Kidney (tissue), 14 donors: ENCODE results near the gene TGM6. TPM values are rescaled to one million over a fixed set of nuclear protein-coding genes. Genes with fewer than 3 reads are reported as not detected.

Experiments
- DNase-seq, 5 donors: peaks; one replicate each; pipeline ENCODE4 v3.0.0-alpha.2; 2013 to 2020
- FAIRE-seq: peaks from 2 replicates; lab custom pipeline; 2012; peaks lifted over from hg19 to GRCh38; lab: Jason Lieb, UNC
- H3K27ac ChIP-seq, 2 donors: one replicate each; pipeline ENCODE4 v1.7.0; 2013; ENCODE audit warnings: low read depth in 2 of 2, low read length in 2 of 2, inconsistent platforms in 1 of 2
- H3K27me3 ChIP-seq: one replicate; pipeline ENCODE4 v1.7.1; 2013; ENCODE audit warnings: low read length, inconsistent platforms; ENCODE audit not compliant: control insufficient read depth, insufficient read depth
- H3K36me3 ChIP-seq, 3 donors: one replicate each; pipeline versions ENCODE4 v1.7.0 to v1.7.1; 2013; ENCODE audit warnings: low read length in 3 of 3, control low read depth in 1 of 3, inconsistent platforms in 1 of 3; ENCODE audit not compliant: insufficient read depth in 3 of 3, control insufficient read depth in 2 of 3
- H3K4me1 ChIP-seq, 3 donors: one replicate each; pipeline versions ENCODE4 v1.7.0 to v1.7.1; 2013; ENCODE audit warnings: low read length in 3 of 3, inconsistent platforms in 1 of 3, low read depth in 1 of 3; ENCODE audit not compliant: control insufficient read depth in 2 of 3, insufficient read depth in 2 of 3
- H3K4me3 ChIP-seq, 3 donors: one replicate each; pipeline versions ENCODE4 v1.7.0 to v1.8.1; 2013; ENCODE audit warnings: low read length in 3 of 3, control low read depth in 1 of 3, inconsistent platforms in 1 of 3
- H3K9ac ChIP-seq, 3 donors: one replicate each; pipeline versions ENCODE4 v1.7.0 to v1.7.1; 2013; ENCODE audit warnings: low read length in 3 of 3, control low read depth in 1 of 3, inconsistent platforms in 1 of 3
- H3K9me3 ChIP-seq, 3 donors: one replicate each; pipeline versions ENCODE4 v1.7.0 to v1.7.1; 2013; ENCODE audit warnings: low read length in 3 of 3, control low read depth in 1 of 3, inconsistent platforms in 1 of 3; ENCODE audit not compliant: control insufficient read depth in 2 of 3, insufficient read depth in 1 of 3
- intact Hi-C: fragments of 100-400 bp; cut with DNase I; formaldehyde crosslinking; loops from one replicate; pipeline ENCODE4 v1.11.1; 2022
- polyA plus RNA-seq: library from polyadenylated mRNA; stranded (reverse); fragments of 350-450 nt; fragmentation: Illumina TruSeq; extraction: RNeasy Lipid Tissue Mini Kit (QIAGEN cat#74804); gene quantifications from one replicate; pipeline ENCODE4 v1.2.3, GENCODE V29; 2014; ENCODE audit warnings: low read depth, low replicate concordance; ENCODE audit not compliant: insufficient read depth
- total RNA-seq: library from RNA; stranded (reverse); fragmentation: NEBNext Ultra II Directional; extraction: Animal tissue kit (Norgen Biotek cat#: 25700); gene quantifications from one replicate; pipeline ENCODE4 v1.2.1, GENCODE V29; 2021
- TF ChIP-seq, protein P1 (sequence below): IDR thresholded peaks from 3 replicates; pipeline ENCODE4 v1.5.1; 2012; ENCODE audit warnings: mild to moderate bottlenecking, moderate library complexity, borderline replicate concordance; ENCODE audit not compliant: insufficient read depth; ENCODE audit errors: extremely low read depth
- donor health status: control.
- donor health status: control.
- donor health status: control.
- donor health status: control.
- donor health status: control.
- donor health status: DM: yes; HTN: yes; CAD: no.
- donor health status: Normal renal cell carcinoma (clear cell type).

The TGM6 gene
- total and polyA plus RNA-seq, 2 donors from 2014 or later, result not detected

GRCh38 chr20:2386516-2387179, 5.9 kb downstream of the TGM6 start:
- TF ChIP-seq, protein P1, sequence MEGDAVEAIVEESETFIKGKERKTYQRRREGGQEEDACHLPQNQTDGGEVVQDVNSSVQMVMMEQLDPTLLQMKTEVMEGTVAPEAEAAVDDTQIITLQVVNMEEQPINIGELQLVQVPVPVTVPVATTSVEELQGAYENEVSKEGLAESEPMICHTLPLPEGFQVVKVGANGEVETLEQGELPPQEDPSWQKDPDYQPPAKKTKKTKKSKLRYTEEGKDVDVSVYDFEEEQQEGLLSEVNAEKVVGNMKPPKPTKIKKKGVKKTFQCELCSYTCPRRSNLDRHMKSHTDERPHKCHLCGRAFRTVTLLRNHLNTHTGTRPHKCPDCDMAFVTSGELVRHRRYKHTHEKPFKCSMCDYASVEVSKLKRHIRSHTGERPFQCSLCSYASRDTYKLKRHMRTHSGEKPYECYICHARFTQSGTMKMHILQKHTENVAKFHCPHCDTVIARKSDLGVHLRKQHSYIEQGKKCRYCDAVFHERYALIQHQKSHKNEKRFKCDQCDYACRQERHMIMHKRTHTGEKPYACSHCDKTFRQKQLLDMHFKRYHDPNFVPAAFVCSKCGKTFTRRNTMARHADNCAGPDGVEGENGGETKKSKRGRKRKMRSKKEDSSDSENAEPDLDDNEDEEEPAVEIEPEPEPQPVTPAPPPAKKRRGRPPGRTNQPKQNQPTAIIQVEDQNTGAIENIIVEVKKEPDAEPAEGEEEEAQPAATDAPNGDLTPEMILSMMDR, result no peak
- intact Hi-C loops, result no loop called here
- no peaks in the 10 kb centered on the region for H3K36me3 ChIP-seq
- no peak for FAIRE-seq
- no peaks in the 10 kb centered on the region for H3K27me3 ChIP-seq
- H3K4me3 ChIP-seq, result no peak overlapping the region
- H3K27ac ChIP-seq, result no peak overlapping the region
- peaks cover 0 to 12% (median 0%) of the 10 kb centered on the region in 3 donors for H3K9me3 ChIP-seq
- no peaks in the 10 kb centered on the region for H3K4me1 ChIP-seq
- DNase-seq, result no peak
- H3K9ac ChIP-seq, result no peak overlapping the region

GRCh38 chr20:2387180-2387577, 6.5 kb downstream of the TGM6 start:
- H3K27ac ChIP-seq, result no peak overlapping the region
- peak in 2 of 5 donors; percentile 2 to 32 for DNase-seq
- H3K36me3 ChIP-seq, result no peaks in the 10 kb centered on the region
- TF ChIP-seq, protein P1, result peak; percentile 3
- H3K4me3 ChIP-seq, result no peak overlapping the region
- no peaks in the 10 kb centered on the region for H3K27me3 ChIP-seq
- no peak for FAIRE-seq
- intact Hi-C loops, result no loop called here
- H3K4me1 ChIP-seq, result no peaks in the 10 kb centered on the region
- peaks cover 0 to 12% (median 0%) of the 10 kb centered on the region in 3 donors for H3K9me3 ChIP-seq
- H3K9ac ChIP-seq, result no peak overlapping the region

DNA sequence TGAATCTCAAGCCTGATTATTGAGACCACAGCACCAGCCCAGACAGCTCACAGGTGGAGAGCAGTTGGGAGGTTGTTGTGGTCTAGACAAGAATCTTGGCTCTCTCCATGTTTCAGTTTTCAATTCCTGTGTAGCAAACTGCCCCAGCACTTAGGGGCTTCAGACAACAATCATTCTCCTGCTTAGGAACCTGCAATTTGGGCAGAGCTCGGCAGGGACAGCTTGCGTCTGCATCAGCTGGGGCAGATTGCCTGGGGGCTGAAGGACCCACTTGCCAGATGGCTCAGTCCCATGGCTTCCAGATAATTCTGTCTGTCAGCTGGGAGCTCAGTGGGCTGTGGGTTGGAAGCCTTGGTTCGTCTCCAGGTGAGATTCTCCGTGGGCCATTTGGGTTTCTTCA, 6.9 kb downstream of the TGM6 start:
- Histone ChIP-seq H3K27me3 (no peaks in the 10 kb centered on the region), H3K4me1 (no peaks in the 10 kb centered on the region), H3K36me3 (no peaks in the 10 kb centered on the region), H3K4me3 (no peak overlapping the region), H3K9ac (no peak overlapping the region), H3K9me3 (peaks cover 0 to 12% (median 0%) of the 10 kb centered on the region in 3 donors), H3K27ac (no peak overlapping the region)
- FAIRE-seq, result no peak
- TF ChIP-seq, protein P1, result no peak
- intact Hi-C loops, result no loop called here
- DNase-seq, result no peak
